ENCODE data around the gene SCO1. TPM values are rescaled to one million over a fixed set of nuclear protein-coding genes. Genes with fewer than 3 reads are reported as not detected.

SCO1 gene
- total RNA-seq, 1 donor, result 18.8 TPM

- H3K4me2 ChIP-seq (ENCODE audit: insufficient read depth, low read length), result no peak overlapping the region
- H3K79me2 ChIP-seq (ENCODE audit: insufficient read depth, low read length), result no peaks in the 10 kb centered on the region
- no peaks in the 10 kb centered on the region for H3K27me3 ChIP-seq (ENCODE audit: insufficient read depth, low read length)
- H3K4me3 ChIP-seq (ENCODE audit: insufficient read depth, low read length), result no peak overlapping the region
- no peaks in the 10 kb centered on the region for H3K9me3 ChIP-seq (ENCODE audit: low read depth, low read length)
- no peak for DNase-seq (ENCODE audit: insufficient read length, low spot score, missing footprints)
- H3K27ac ChIP-seq (ENCODE audit: low read depth, low read length), result no peak overlapping the region
- no peak for TF ChIP-seq CTCF (IDR thresholded peaks at IDR 0.05; ENCODE audit: extremely low read depth, low read depth, low read length)
- H3K4me1 ChIP-seq (ENCODE audit: insufficient read depth, low read length), result no peaks in the 10 kb centered on the region
- no peak overlapping the region for H2AFZ ChIP-seq (ENCODE audit: low read length)
- H4K20me1 ChIP-seq (ENCODE audit: insufficient read depth, low read length), result no peaks in the 10 kb centered on the region
- H3K36me3 ChIP-seq (ENCODE audit: insufficient read depth, low read length), result no peaks in the 10 kb centered on the region
Measured at GRCh38 chr17:10638151-10638550, 59.2 kb downstream of the SCO1 start.

- Histone ChIP-seq H3K4me2 (ENCODE audit: insufficient read depth, low read length) (no peak overlapping the region), H3K4me3 (ENCODE audit: insufficient read depth, low read length) (no peak overlapping the region), H3K27me3 (ENCODE audit: insufficient read depth, low read length) (no peaks in the 10 kb centered on the region), H3K36me3 (ENCODE audit: insufficient read depth, low read length) (no peaks in the 10 kb centered on the region), H4K20me1 (ENCODE audit: insufficient read depth, low read length) (no peaks in the 10 kb centered on the region), H3K9me3 (ENCODE audit: low read depth, low read length) (no peaks in the 10 kb centered on the region), H3K4me1 (ENCODE audit: insufficient read depth, low read length) (no peaks in the 10 kb centered on the region), H3K27ac (ENCODE audit: low read depth, low read length) (no peak overlapping the region), H2AFZ (ENCODE audit: low read length) (no peak overlapping the region), H3K79me2 (ENCODE audit: insufficient read depth, low read length) (no peaks in the 10 kb centered on the region)
- TF ChIP-seq CTCF (IDR thresholded peaks at IDR 0.05; ENCODE audit: extremely low read depth, low read depth, low read length), result no peak
- no peak for DNase-seq (ENCODE audit: insufficient read length, low spot score, missing footprints)
Measured at GRCh38 chr17:10635290-10635689, 62.0 kb downstream of the SCO1 start.

- Histone ChIP-seq H3K9me3 (ENCODE audit: low read depth, low read length) (no peaks in the 10 kb centered on the region), H3K36me3 (ENCODE audit: insufficient read depth, low read length) (no peaks in the 10 kb centered on the region), H3K27me3 (ENCODE audit: insufficient read depth, low read length) (no peaks in the 10 kb centered on the region), H3K27ac (ENCODE audit: low read depth, low read length) (no peak overlapping the region), H4K20me1 (ENCODE audit: insufficient read depth, low read length) (no peaks in the 10 kb centered on the region), H2AFZ (ENCODE audit: low read length) (no peak overlapping the region), H3K4me3 (ENCODE audit: insufficient read depth, low read length) (no peak overlapping the region), H3K4me2 (ENCODE audit: insufficient read depth, low read length) (no peak overlapping the region), H3K4me1 (ENCODE audit: insufficient read depth, low read length) (no peaks in the 10 kb centered on the region), H3K79me2 (ENCODE audit: insufficient read depth, low read length) (no peaks in the 10 kb centered on the region)
- TF ChIP-seq CTCF (IDR thresholded peaks at IDR 0.05; ENCODE audit: extremely low read depth, low read depth, low read length), result no peak
- no peak for DNase-seq (ENCODE audit: insufficient read length, low spot score, missing footprints)
Measured at GRCh38 chr17:10633738-10634379, 63.5 kb downstream of the SCO1 start.

GRCh38 chr17:10631701-10632100 is 65.6 kb downstream of the SCO1 start:
- H4K20me1 ChIP-seq (ENCODE audit: insufficient read depth, low read length), result no peaks in the 10 kb centered on the region
- H3K27ac ChIP-seq (ENCODE audit: low read depth, low read length), result no peak overlapping the region
- no peaks in the 10 kb centered on the region for H3K9me3 ChIP-seq (ENCODE audit: low read depth, low read length)
- no peaks in the 10 kb centered on the region for H3K36me3 ChIP-seq (ENCODE audit: insufficient read depth, low read length)
- H3K79me2 ChIP-seq (ENCODE audit: insufficient read depth, low read length), result no peaks in the 10 kb centered on the region
- DNase-seq (ENCODE audit: insufficient read length, low spot score, missing footprints), result no peak
- H3K27me3 ChIP-seq (ENCODE audit: insufficient read depth, low read length), result no peaks in the 10 kb centered on the region
- no peak for TF ChIP-seq CTCF (IDR thresholded peaks at IDR 0.05; ENCODE audit: extremely low read depth, low read depth, low read length)
- H3K4me1 ChIP-seq (ENCODE audit: insufficient read depth, low read length), result no peaks in the 10 kb centered on the region
- no peak overlapping the region for H2AFZ ChIP-seq (ENCODE audit: low read length)
- no peak overlapping the region for H3K4me3 ChIP-seq (ENCODE audit: insufficient read depth, low read length)
- no peak overlapping the region for H3K4me2 ChIP-seq (ENCODE audit: insufficient read depth, low read length)

All from osteoblast (primary cell).